ENCODE results near the gene TFF1. TPM values are rescaled to one million over a fixed set of nuclear protein-coding genes. Genes with fewer than 3 reads are reported as not detected.

The TFF1 gene
- total RNA-seq, 2 experiments from 2014 or later, result not detected

GRCh38 chr21:42317826-42318746, 48.2 kb downstream of the TFF1 start:
- POLR2A ChIA-PET, result no interaction called here
- Mint-ChIP-seq H3K4me3 (no peak overlapping the region), H3K4me1 (peaks cover 4% of the 10 kb centered on the region), H3K9me3 (no peaks in the 10 kb centered on the region), H3K36me3 (no peaks in the 10 kb centered on the region), H3K27me3 (no peaks in the 10 kb centered on the region), H3K27ac (no peak overlapping the region)
- DNase-seq (no peak), ATAC-seq (ENCODE audit: low read depth) (no peak)

GRCh38 chr21:42317341-42317741, 49.0 kb downstream of the TFF1 start:
- no peak overlapping the region for H3K4me3 Mint-ChIP-seq

GRCh38 chr21:42316891-42317290, 49.4 kb downstream of the TFF1 start:
- DNase-seq, result no peak
- peaks cover 4% of the 10 kb centered on the region for H3K4me1 Mint-ChIP-seq
- POLR2A ChIA-PET, result interaction anchor here (0.6 kb wide), 1 partner anchor 1647 kb away, joined by 5 read pairs; no protein-coding TSS in a partner anchor
- H3K27me3 Mint-ChIP-seq, result no peaks in the 10 kb centered on the region
- H3K36me3 Mint-ChIP-seq, result no peaks in the 10 kb centered on the region
- H3K4me3 Mint-ChIP-seq, result no peak overlapping the region
- H3K9me3 Mint-ChIP-seq, result no peaks in the 10 kb centered on the region
- H3K27ac Mint-ChIP-seq, result no peak overlapping the region
- no peak for ATAC-seq (ENCODE audit: low read depth)

More at GRCh38 chr21:42317341-42317741, 49.0 kb downstream of the TFF1 start:
- Mint-ChIP-seq H3K27ac (no peak overlapping the region), H3K4me1 (peaks cover 4% of the 10 kb centered on the region), H3K36me3 (no peaks in the 10 kb centered on the region), H3K9me3 (no peaks in the 10 kb centered on the region), H3K27me3 (no peaks in the 10 kb centered on the region)
- DNase-seq, result no peak
- POLR2A ChIA-PET, result interaction anchor here (0.6 kb wide), 1 partner anchor 1647 kb away, joined by 5 read pairs; no protein-coding TSS in a partner anchor
- ATAC-seq (ENCODE audit: low read depth), result no peak

DNA sequence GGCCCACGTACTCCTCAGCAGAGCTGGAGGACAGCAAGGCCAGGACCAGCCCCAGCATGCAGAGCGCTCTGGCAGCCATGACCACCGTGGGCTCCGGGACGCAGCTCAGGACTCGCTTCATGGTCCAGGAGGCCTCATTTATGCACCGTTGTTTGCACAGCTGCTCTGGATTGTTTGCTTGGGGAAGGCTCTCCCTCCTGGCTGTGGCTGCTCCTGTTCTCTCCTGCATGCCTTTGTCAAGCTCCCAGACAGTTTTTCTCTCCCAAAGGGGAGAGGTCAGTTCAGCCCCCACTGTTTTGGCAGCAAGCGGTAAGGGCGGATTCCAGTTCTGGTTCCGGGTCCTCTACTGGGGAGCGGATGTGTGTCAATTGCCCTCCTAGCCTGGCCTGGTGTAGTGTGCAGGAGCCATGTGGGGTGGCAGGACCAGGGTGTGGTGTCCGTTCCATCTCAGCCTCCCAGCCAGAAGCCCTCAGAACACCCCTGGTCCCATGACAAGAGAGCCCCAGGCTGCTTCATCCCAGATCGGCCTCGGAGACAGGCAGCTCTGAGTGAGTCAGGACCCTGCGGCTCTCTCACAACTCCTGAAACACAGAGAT, 50.9 kb downstream of the TFF1 start, which contains the start of gene TFF3:
Gene TFF3, minus strand, starts transcription at position 114 of the 596 bp plus-strand sequence. Its CDS starts 35 bp downstream, at position 79.
- Mint-ChIP-seq H3K4me1 (peaks cover 4% of the 10 kb centered on the region), H3K27me3 (no peaks in the 10 kb centered on the region), H3K4me3 (no peak within 1 kb of the TSS), H3K27ac (no peak within 1 kb of the TSS), H3K36me3 (no peaks in the 10 kb centered on the region), H3K9me3 (no peaks in the 10 kb centered on the region)
- POLR2A ChIA-PET, result no interaction called here
- ATAC-seq (ENCODE audit: low read depth) (no peak), DNase-seq (no peak)

DNA sequence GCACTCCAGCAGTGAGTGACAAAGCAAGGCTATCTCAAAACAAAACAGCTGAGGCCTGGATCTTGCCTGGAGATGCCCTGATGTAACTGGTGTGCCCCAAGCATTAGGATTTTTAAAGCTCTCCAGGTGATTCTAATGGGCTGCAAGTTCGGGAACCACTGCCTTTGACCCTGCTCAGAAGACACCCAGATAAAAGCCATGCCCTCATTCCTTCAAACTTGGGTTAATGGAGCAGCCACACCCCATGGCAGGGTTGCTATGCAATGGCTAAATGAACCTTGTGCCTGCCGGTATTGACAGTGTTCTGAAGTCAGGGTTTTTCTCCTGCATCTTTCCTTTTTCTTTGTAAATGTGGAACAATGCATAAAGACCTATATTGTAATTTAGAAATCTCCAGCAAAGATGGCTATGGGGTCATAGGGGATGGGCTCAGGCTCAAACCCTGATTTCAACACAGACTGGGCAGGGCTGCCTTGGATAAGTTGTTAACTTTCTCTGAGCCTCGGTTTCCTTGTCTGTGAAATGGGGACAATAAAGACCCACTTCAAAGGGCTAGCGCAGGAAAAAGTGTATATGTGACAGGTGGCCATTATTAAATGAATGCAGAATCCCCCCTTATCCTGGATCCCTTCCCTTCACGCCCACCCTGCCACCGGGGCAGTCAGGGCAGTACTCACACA, 51.6 kb downstream of the TFF1 start:
- H3K4me1 Mint-ChIP-seq, result peaks cover 2% of the 10 kb centered on the region
- DNase-seq (no peak), ATAC-seq (ENCODE audit: low read depth) (no peak)
- H3K27me3 Mint-ChIP-seq, result no peaks in the 10 kb centered on the region
- no peak overlapping the region for H3K4me3 Mint-ChIP-seq
- H3K9me3 Mint-ChIP-seq, result no peaks in the 10 kb centered on the region
- POLR2A ChIA-PET, result no interaction called here
- H3K27ac Mint-ChIP-seq, result no peak overlapping the region
- H3K36me3 Mint-ChIP-seq, result no peaks in the 10 kb centered on the region

GRCh38 chr21:42313501-42313969, 52.8 kb downstream of the TFF1 start:
- Mint-ChIP-seq H3K36me3 (no peaks in the 10 kb centered on the region), H3K27me3 (no peaks in the 10 kb centered on the region), H3K27ac (no peak overlapping the region), H3K4me1 (peaks cover 3% of the 10 kb centered on the region), H3K4me3 (no peak overlapping the region), H3K9me3 (no peaks in the 10 kb centered on the region)
- POLR2A ChIA-PET, result no interaction called here
- no peak for ATAC-seq (ENCODE audit: low read depth)
- no peak for DNase-seq

- DNase-seq (no peak), ATAC-seq (ENCODE audit: low read depth) (no peak)
- peaks cover 3% of the 10 kb centered on the region for H3K4me1 Mint-ChIP-seq
- no peaks in the 10 kb centered on the region for H3K36me3 Mint-ChIP-seq
- H3K9me3 Mint-ChIP-seq, result no peaks in the 10 kb centered on the region
- POLR2A ChIA-PET, result no interaction called here
- no peak overlapping the region for H3K27ac Mint-ChIP-seq
- H3K4me3 Mint-ChIP-seq, result no peak overlapping the region
- H3K27me3 Mint-ChIP-seq, result no peaks in the 10 kb centered on the region
Measured at GRCh38 chr21:42312626-42313104, 53.7 kb downstream of the TFF1 start.

Other genes starting within 250 kb of the TFF1 start
- 10 to 100 TPM; 12.2 to 13.2 TPM for gene ABCG1, start 147.4 kb downstream of the TFF1 start, total RNA-seq
- gene TFF3, start 51.1 kb downstream of the TFF1 start, total RNA-seq, result not detected
- not detected for gene TFF2, start 15.5 kb downstream of the TFF1 start, total RNA-seq
- gene TMPRSS3, start 29.5 kb upstream of the TFF1 start, total RNA-seq, result 10 to 100 TPM in 1 of 2 experiments, 1 to 10 TPM in 1; 7.8 to 10.7 TPM
- gene UBASH3A, start 37.4 kb upstream of the TFF1 start, total RNA-seq, result 10 to 100 TPM; 77.8 to 80.2 TPM
- not detected for gene RSPH1, start 129.7 kb upstream of the TFF1 start, total RNA-seq
- 10 to 100 TPM; 24.7 to 25.4 TPM for gene SLC37A1, start 147.3 kb upstream of the TFF1 start, total RNA-seq